Natural killer cell (primary cell): ENCODE results near the gene NAV3. TPM values are rescaled to one million over a fixed set of nuclear protein-coding genes. Genes with fewer than 3 reads are reported as not detected.

Experiments
- ATAC-seq, 3 donors: fragments of 150-1000 bp in 2 of 3; fragments of 200-7000 bp in 1 of 3; cut with Tn5 transposase; 1 replicate in 1 of 3; 2 replicates in 2 of 3; pipeline ENCODE4 v1.10.0; 2021; ENCODE audit warnings: mild to moderate bottlenecking in 2 of 3, moderate library complexity in 2 of 3
- DNase-seq, 2 donors: peaks; one replicate each; pipeline versions ENCODE4 v3.0.0 to v3.0.0-alpha.2; 2013 to 2021; ENCODE audit warnings: mixed read lengths in 1 of 2
- H3K27ac ChIP-seq: one replicate; pipeline ENCODE4 v1.5.1; 2013; ENCODE audit warnings: mild to moderate bottlenecking, low read length
- H3K27me3 ChIP-seq: one replicate; pipeline ENCODE4 v1.6.1; 2013; ENCODE audit warnings: low read length; ENCODE audit not compliant: control insufficient read depth, insufficient read depth
- H3K36me3 ChIP-seq: one replicate; pipeline ENCODE4 v1.6.1; 2013; ENCODE audit warnings: low read length; ENCODE audit not compliant: control insufficient read depth, insufficient read depth
- H3K4me1 ChIP-seq: one replicate; pipeline ENCODE4 v1.6.1; 2013; ENCODE audit warnings: low read length; ENCODE audit not compliant: control insufficient read depth, insufficient read depth
- H3K4me3 ChIP-seq: one replicate; pipeline ENCODE4 v1.5.1; 2013; ENCODE audit warnings: low read length
- H3K9me3 ChIP-seq: one replicate; pipeline ENCODE4 v1.6.1; 2013; ENCODE audit warnings: low read length; ENCODE audit not compliant: control insufficient read depth, insufficient read depth
- H3K27ac Mint-ChIP-seq, 2 donors: one replicate each; pipeline ENCODE4 v1.8.0; 2022; ENCODE audit warnings: mild to moderate bottlenecking in 2 of 2, mixed read lengths in 2 of 2, moderate library complexity in 1 of 2
- H3K27me3 Mint-ChIP-seq, 2 donors: one replicate each; pipeline ENCODE4 v1.8.0; 2022; ENCODE audit warnings: low read depth in 2 of 2, mixed read lengths in 2 of 2
- H3K36me3 Mint-ChIP-seq: one replicate; pipeline ENCODE4 v1.8.0; 2022; ENCODE audit warnings: mixed read lengths
- H3K4me1 Mint-ChIP-seq, 2 donors: one replicate each; pipeline ENCODE4 v1.8.0; 2022; ENCODE audit warnings: mixed read lengths in 2 of 2
- H3K4me3 Mint-ChIP-seq: one replicate; pipeline ENCODE4 v1.8.0; 2022; ENCODE audit warnings: mild to moderate bottlenecking, moderate library complexity, mixed read lengths
- H3K9me3 Mint-ChIP-seq, 2 donors: one replicate each; pipeline ENCODE4 v1.8.0; 2022; ENCODE audit warnings: mixed read lengths in 2 of 2
- CTCF ChIP-seq: fragments of 200-600 bp; IDR thresholded peaks from one replicate; pipeline ENCODE4 v1.8.0; 2022; ENCODE audit warnings: antibody characterized with exemption
- WGBS: methylation state at CpG from one replicate; pipeline ENCODE4 v1.1.7; 2013; ENCODE audit warnings: missing lambda C conversion rate; ENCODE audit not compliant: insufficient coverage; 5-methylcytosine and 5-hydroxymethylcytosine counted together
- intact Hi-C: fragments of 100-400 bp; cut with micrococcal nuclease; formaldehyde crosslinking; loops from one replicate; pipeline ENCODE4 v1.14.2; 2022
- total RNA-seq, 4 donors: library from RNA; stranded (reverse); fragments of 120-200 nt in 1 of 4; gene quantifications; one replicate each; pipeline versions ENCODE4 v1.2.3 to v1.2.4, GENCODE V29; 2013 to 2022

Gene NAV3
- total RNA-seq, 3 donors from 2014 or later (not counting 1 experiment from before 2014, with no cell fraction given) = not detected

GRCh38 chr12:78115889-78116288 lies 285.2 kb downstream of the NAV3 start:
- Histone ChIP-seq H3K27ac (no peak overlapping the region), H3K4me1 (no peaks in the 10 kb centered on the region), H3K27me3 (no peaks in the 10 kb centered on the region), H3K4me3 (no peak overlapping the region), H3K36me3 (no peaks in the 10 kb centered on the region), H3K9me3 (no peaks in the 10 kb centered on the region)
- H3K27me3 Mint-ChIP-seq = no peaks in the 10 kb centered on the region
- 65% methylated on average over 1 of the region's 1 CpG for WGBS
- no peak for DNase-seq
- H3K36me3 Mint-ChIP-seq = no peaks in the 10 kb centered on the region
- no peaks in the 10 kb centered on the region for H3K4me1 Mint-ChIP-seq
- peaks cover 7% of the 10 kb centered on the region in 2 donors for H3K9me3 Mint-ChIP-seq
- ATAC-seq = no peak
- H3K4me3 Mint-ChIP-seq = no peak overlapping the region
- no peak for TF ChIP-seq CTCF
- intact Hi-C loops = no loop called here
- no peak overlapping the region for H3K27ac Mint-ChIP-seq

- no peak for DNase-seq
Measured at GRCh38 chr12:78118036-78118435, 287.3 kb downstream of the NAV3 start.

GRCh38 chr12:78118486-78118885 lies 287.8 kb downstream of the NAV3 start:
- DNase-seq (no peak), ATAC-seq (no peak)
- H3K4me1 Mint-ChIP-seq = no peaks in the 10 kb centered on the region
- WGBS = 100% methylated on average over 1 of the region's 2 CpGs
- no peaks in the 10 kb centered on the region for H3K27me3 Mint-ChIP-seq
- no peaks in the 10 kb centered on the region for H3K36me3 ChIP-seq
- intact Hi-C loops = no loop called here
- no peak for TF ChIP-seq CTCF
- H3K27me3 ChIP-seq = no peaks in the 10 kb centered on the region
- H3K9me3 ChIP-seq = no peaks in the 10 kb centered on the region
- peaks cover 0 to 4% of the 10 kb centered on the region in 2 donors for H3K9me3 Mint-ChIP-seq
- no peaks in the 10 kb centered on the region for H3K36me3 Mint-ChIP-seq
- no peak overlapping the region for H3K27ac Mint-ChIP-seq
- H3K27ac ChIP-seq = no peak overlapping the region
- no peaks in the 10 kb centered on the region for H3K4me1 ChIP-seq
- no peak overlapping the region for H3K4me3 ChIP-seq
- H3K4me3 Mint-ChIP-seq = no peak overlapping the region

More at GRCh38 chr12:78118036-78118435, 287.3 kb downstream of the NAV3 start:
- H3K4me3 Mint-ChIP-seq = no peak overlapping the region
- no peaks in the 10 kb centered on the region for H3K36me3 Mint-ChIP-seq
- Histone ChIP-seq H3K9me3 (no peaks in the 10 kb centered on the region), H3K4me3 (no peak overlapping the region), H3K36me3 (no peaks in the 10 kb centered on the region), H3K4me1 (no peaks in the 10 kb centered on the region), H3K27ac (no peak overlapping the region), H3K27me3 (no peaks in the 10 kb centered on the region)
- TF ChIP-seq CTCF = no peak
- intact Hi-C loops = no loop called here
- no peaks in the 10 kb centered on the region for H3K4me1 Mint-ChIP-seq
- no peak for ATAC-seq
- H3K9me3 Mint-ChIP-seq = peaks cover 0 to 4% of the 10 kb centered on the region in 2 donors
- no peaks in the 10 kb centered on the region for H3K27me3 Mint-ChIP-seq
- H3K27ac Mint-ChIP-seq = no peak overlapping the region
- WGBS = 72% methylated on average over 6 of the region's 6 CpGs

- no peaks in the 10 kb centered on the region for H3K9me3 ChIP-seq
- intact Hi-C loops = no loop called here
- H3K36me3 ChIP-seq = no peaks in the 10 kb centered on the region
- Mint-ChIP-seq H3K4me3 (no peak overlapping the region), H3K27me3 (no peaks in the 10 kb centered on the region), H3K9me3 (peaks cover 0 to 2% of the 10 kb centered on the region in 2 donors), H3K36me3 (no peaks in the 10 kb centered on the region), H3K27ac (no peak overlapping the region), H3K4me1 (no peaks in the 10 kb centered on the region)
- ATAC-seq (no peak), DNase-seq (no peak)
- H3K4me3 ChIP-seq = no peak overlapping the region
- H3K4me1 ChIP-seq = no peaks in the 10 kb centered on the region
- H3K27ac ChIP-seq = no peak overlapping the region
- H3K27me3 ChIP-seq = no peaks in the 10 kb centered on the region
- TF ChIP-seq CTCF = no peak
- 84% methylated on average over 11 of the region's 12 CpGs for WGBS
Measured at GRCh38 chr12:78119351-78119918, 288.7 kb downstream of the NAV3 start.
